ENCODE results near the gene ITGBL1.

- TF ChIP-seq POLR2A (IDR thresholded peaks at IDR 0.05; ENCODE audit: low read length) (no peak), GATA1 (IDR thresholded peaks at IDR 0.05; ENCODE audit: low read depth, low read length) (no peak)
Observed at GRCh38 chr13:101424381-101425155, 27.9 kb upstream of the ITGBL1 start.

All from erythroblast (primary cell).